ENCODE measurements around the gene ZSCAN22.

Gene ZSCAN22

GRCh38 chr19:58278541-58279041, 48.2 kb upstream of the ZSCAN22 start, which contains the start of gene ZNF8:
TSS of gene ZNF8 (plus strand) at chr19:58278955. CDS start at chr19:58279082, 127 bp downstream.
- TF ChIP-seq ZBTB7A (IDR thresholded peaks at IDR 0.05; ENCODE audit: low read depth): no peak; the same call in none of the 2 replicates
- TF ChIP-seq TEAD4 (IDR thresholded peaks at IDR 0.05): peak; percentile 4; the same call in 1 of the 2 replicates
- peak; percentile 83 for TF ChIP-seq NFIC (IDR thresholded peaks at IDR 0.05)
- TF ChIP-seq REST (IDR thresholded peaks at IDR 0.05; ENCODE audit: low read depth): no peak
- no peak for TF ChIP-seq RAD21 (IDR thresholded peaks at IDR 0.05; ENCODE audit: low read depth)
- TF ChIP-seq MAX (IDR thresholded peaks at IDR 0.05): peak; percentile 58; the same call in 1 of the 2 replicates
- no peak for TF ChIP-seq CEBPB (IDR thresholded peaks at IDR 0.05)
- peak; percentile 49; the same call in 1 of the 2 replicates for TF ChIP-seq EP300 (IDR thresholded peaks at IDR 0.05; ENCODE audit: borderline replicate concordance)
- peak; percentile 53; the same call in 1 of the 2 replicates for TF ChIP-seq TCF12 (IDR thresholded peaks at IDR 0.05; ENCODE audit: low read depth)
- no peak; the same call in 1 of the 2 replicates for TF ChIP-seq CREB1 (IDR thresholded peaks at IDR 0.05; ENCODE audit: low read depth)
- TF ChIP-seq YY1 (IDR thresholded peaks at IDR 0.05; ENCODE audit: low read depth): peak; percentile 96
- TF ChIP-seq FOXM1 (IDR thresholded peaks at IDR 0.05; ENCODE audit: borderline replicate concordance, low read depth): no peak
- peak; percentile 66 for TF ChIP-seq TAF1 (IDR thresholded peaks at IDR 0.05; ENCODE audit: low read depth)
- peak; percentile 71 for TF ChIP-seq EGR1 (IDR thresholded peaks at IDR 0.05)
- TF ChIP-seq USF1 (IDR thresholded peaks at IDR 0.05): no peak

- TF ChIP-seq NFIC (IDR thresholded peaks at IDR 0.05) (no peak), FOXM1 (IDR thresholded peaks at IDR 0.05; ENCODE audit: borderline replicate concordance, low read depth) (no peak), CREB1 (IDR thresholded peaks at IDR 0.05; ENCODE audit: low read depth) (no peak), ZBTB7A (IDR thresholded peaks at IDR 0.05; ENCODE audit: low read depth) (no peak; the same call in 1 of the 2 replicates), RAD21 (IDR thresholded peaks at IDR 0.05; ENCODE audit: low read depth) (no peak), EP300 (IDR thresholded peaks at IDR 0.05; ENCODE audit: borderline replicate concordance) (no peak), TCF12 (IDR thresholded peaks at IDR 0.05; ENCODE audit: low read depth) (peak; percentile 14; the same call in 1 of the 2 replicates), EGR1 (IDR thresholded peaks at IDR 0.05) (no peak), REST (IDR thresholded peaks at IDR 0.05; ENCODE audit: low read depth) (no peak), MAX (IDR thresholded peaks at IDR 0.05) (peak; percentile 76), USF1 (IDR thresholded peaks at IDR 0.05) (0 out of 2 replicates have a peak, but pooled peaks have one; percentile 15), TEAD4 (IDR thresholded peaks at IDR 0.05) (no peak), YY1 (IDR thresholded peaks at IDR 0.05; ENCODE audit: low read depth) (no peak), CEBPB (IDR thresholded peaks at IDR 0.05) (no peak), TAF1 (IDR thresholded peaks at IDR 0.05; ENCODE audit: low read depth) (no peak)
Observed at GRCh38 chr19:58279042-58279924, 47.5 kb upstream of the ZSCAN22 start.

- TF ChIP-seq USF1 (IDR thresholded peaks at IDR 0.05): no peak
Observed at GRCh38 chr19:58279925-58280316, 46.9 kb upstream of the ZSCAN22 start.

GRCh38 chr19:58284199-58284598, 42.6 kb upstream of the ZSCAN22 start:
- no peak for TF ChIP-seq FOXM1 (IDR thresholded peaks at IDR 0.05; ENCODE audit: borderline replicate concordance, low read depth)
- TF ChIP-seq TCF12 (IDR thresholded peaks at IDR 0.05; ENCODE audit: low read depth): no peak
- no peak for TF ChIP-seq CEBPB (IDR thresholded peaks at IDR 0.05)
- no peak for TF ChIP-seq YY1 (IDR thresholded peaks at IDR 0.05; ENCODE audit: low read depth)
- TF ChIP-seq ZBTB7A (IDR thresholded peaks at IDR 0.05; ENCODE audit: low read depth): no peak
- TF ChIP-seq CREB1 (IDR thresholded peaks at IDR 0.05; ENCODE audit: low read depth): no peak
- no peak for TF ChIP-seq RAD21 (IDR thresholded peaks at IDR 0.05; ENCODE audit: low read depth)

GRCh38 chr19:58291943-58292342, 34.9 kb upstream of the ZSCAN22 start:
- TF ChIP-seq REST (IDR thresholded peaks at IDR 0.05; ENCODE audit: low read depth): no peak
- no peak for TF ChIP-seq YY1 (IDR thresholded peaks at IDR 0.05; ENCODE audit: low read depth)
- no peak for TF ChIP-seq RAD21 (IDR thresholded peaks at IDR 0.05; ENCODE audit: low read depth)
- no peak for TF ChIP-seq TAF1 (IDR thresholded peaks at IDR 0.05; ENCODE audit: low read depth)
- no peak for TF ChIP-seq MAX (IDR thresholded peaks at IDR 0.05)
- no peak for TF ChIP-seq CREB1 (IDR thresholded peaks at IDR 0.05; ENCODE audit: low read depth)
- TF ChIP-seq TEAD4 (IDR thresholded peaks at IDR 0.05): no peak
- TF ChIP-seq NFIC (IDR thresholded peaks at IDR 0.05): no peak
- no peak for TF ChIP-seq USF1 (IDR thresholded peaks at IDR 0.05)
- no peak for TF ChIP-seq TCF12 (IDR thresholded peaks at IDR 0.05; ENCODE audit: low read depth)
- TF ChIP-seq CEBPB (IDR thresholded peaks at IDR 0.05): no peak
- no peak for TF ChIP-seq ZBTB7A (IDR thresholded peaks at IDR 0.05; ENCODE audit: low read depth)
- TF ChIP-seq FOXM1 (IDR thresholded peaks at IDR 0.05; ENCODE audit: borderline replicate concordance, low read depth): no peak
- TF ChIP-seq EP300 (IDR thresholded peaks at IDR 0.05; ENCODE audit: borderline replicate concordance): no peak
- no peak for TF ChIP-seq EGR1 (IDR thresholded peaks at IDR 0.05)
